A673 (cell line): ENCODE results near the gene SH3RF2. TPM values are rescaled to one million over a fixed set of nuclear protein-coding genes. Genes with fewer than 3 reads are reported as not detected.

Source experiments
- BruUV-seq: library from RNA; stranded (reverse); fragments of 400-500 nt; replicated peaks from 2 replicates; lab custom pipeline; 2021; lab: Mats Ljungman, UMichigan
- CTCF ChIA-PET: fragments of 300-600 bp; sonication (Branson Sonifier 250); formaldehyde crosslinking; loops from one replicate; lab custom pipeline; 2022; ENCODE audit warnings: antibody characterized with exemption; lab: Charles Lee
- POLR2A ChIA-PET: fragments of 300-600 bp; sonication (Branson Sonifier 250); formaldehyde crosslinking; loops from one replicate; lab custom pipeline; 2022; ENCODE audit warnings: antibody characterized with exemption; ENCODE audit not compliant: low non-redundant PET; lab: Charles Lee
- DNase-seq: peaks from one replicate; pipeline ENCODE4 v3.0.0-alpha.2; 2015; ENCODE audit warnings: low spot score
- H3K27ac ChIP-seq: fragments of 200-600 bp; sonication (generic); 2 replicates; pipeline ENCODE4 v1.5.1; 2016; ENCODE audit warnings: mixed run types, low read depth, mild to moderate bottlenecking, mixed read lengths, antibody characterized with exemption, low read length; ENCODE audit not compliant: poor library complexity, severe bottlenecking
- H3K27me3 ChIP-seq: fragments of 200-600 bp; sonication (generic); replicated peaks from 2 replicates; pipeline ENCODE4 v1.6.1; 2017; ENCODE audit warnings: mixed run types, low read depth, mild to moderate bottlenecking, mixed read lengths, antibody characterized with exemption, low read length; ENCODE audit not compliant: insufficient read depth, poor library complexity
- H3K36me3 ChIP-seq: fragments of 200-600 bp; sonication (generic); 2 replicates; pipeline ENCODE4 v1.6.1; 2016; ENCODE audit warnings: mixed run types, mild to moderate bottlenecking, mixed read lengths, antibody characterized with exemption, low read length; ENCODE audit not compliant: insufficient read depth, poor library complexity, severe bottlenecking
- H3K4me1 ChIP-seq: fragments of 200-600 bp; sonication (generic); 2 replicates; pipeline ENCODE4 v1.6.1; 2017; ENCODE audit warnings: mixed run types, mild to moderate bottlenecking, mixed read lengths, antibody characterized with exemption, low read length; ENCODE audit not compliant: insufficient read depth, poor library complexity, severe bottlenecking
- H3K4me3 ChIP-seq: fragments of 200-600 bp; sonication (generic); 2 replicates; pipeline ENCODE4 v1.5.1; 2016; ENCODE audit warnings: low read depth, mixed run types, mild to moderate bottlenecking, mixed read lengths, low read length; ENCODE audit not compliant: poor library complexity, severe bottlenecking
- H3K9me3 ChIP-seq: fragments of 200-600 bp; sonication (generic); 2 replicates; pipeline ENCODE4 v1.6.1; 2016; ENCODE audit warnings: mixed run types, low read depth, mild to moderate bottlenecking, mixed read lengths, antibody characterized with exemption, low read length; ENCODE audit not compliant: poor library complexity, severe bottlenecking
- CTCF ChIP-seq: fragments of 300-800, 200-600 bp; sonication (generic); conservative IDR thresholded peaks from 2 replicates; pipeline ENCODE4 v1.5.1; 2017; ENCODE audit warnings: low read depth, mild to moderate bottlenecking, antibody characterized with exemption, low read length, moderate library complexity, mixed read lengths
- EZH2 ChIP-seq: fragments of 200-600 bp; sonication (generic); IDR thresholded peaks from 2 replicates; pipeline ENCODE4 v1.6.1; 2017; ENCODE audit warnings: borderline replicate concordance, low read depth, mild to moderate bottlenecking, mixed read lengths, antibody characterized with exemption, low read length; ENCODE audit not compliant: poor library complexity, severe bottlenecking
- intact Hi-C: fragments of 100-400 bp; cut with micrococcal nuclease; formaldehyde crosslinking; loops from one replicate; pipeline ENCODE4 v1.10.0; 2022; ENCODE audit not compliant: unreplicated experiment
- total RNA-seq: library from RNA; stranded (reverse); gene quantifications from 2 replicates; pipeline ENCODE4 v1.2.3, GENCODE V29; 2021

The SH3RF2 gene
- total RNA-seq, 1 experiment from 2014 or later: 21.1 TPM

DNA sequence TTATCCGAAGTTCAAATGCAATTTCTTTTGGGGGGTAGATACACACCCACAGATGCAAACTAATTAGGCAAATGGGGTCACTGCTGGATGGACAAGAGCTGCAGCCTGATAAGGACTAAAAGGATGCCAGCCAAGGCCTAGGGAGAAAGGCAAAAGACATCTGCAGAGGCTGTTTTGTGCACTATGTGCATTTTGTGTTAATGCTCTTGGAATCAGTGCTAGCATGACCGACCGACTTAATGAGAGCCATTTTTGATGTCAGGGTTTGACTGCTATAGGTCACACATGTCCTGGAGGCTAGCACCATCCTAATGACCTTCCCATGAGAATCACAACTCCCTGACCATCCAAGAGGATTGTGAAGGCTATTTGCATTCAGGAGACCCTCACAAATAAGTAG is 134.4 kb downstream of the SH3RF2 start:
- Histone ChIP-seq H3K27me3 (no peaks in the 10 kb centered on the region), H3K4me3 (no peak overlapping the region), H3K36me3 (no peaks in the 10 kb centered on the region), H3K4me1 (no peaks in the 10 kb centered on the region), H3K9me3 (no peaks in the 10 kb centered on the region), H3K27ac (no peak overlapping the region)
- no peak for DNase-seq
- ChIA-PET CTCF (no interaction called here), POLR2A (no interaction called here)
- intact Hi-C loops: loop anchor here (10.0 kb wide), 1 partner anchor 354 kb away; no protein-coding TSS in a partner anchor
- TF ChIP-seq EZH2: no peak
- TF ChIP-seq CTCF: no peak
- BruUV-seq: no TSS peak

- Histone ChIP-seq H3K4me1 (no peaks in the 10 kb centered on the region), H3K9me3 (no peaks in the 10 kb centered on the region), H3K27ac (no peak overlapping the region), H3K36me3 (no peaks in the 10 kb centered on the region), H3K4me3 (no peak overlapping the region), H3K27me3 (no peaks in the 10 kb centered on the region)
- POLR2A ChIA-PET: interaction anchor here (0.6 kb wide), 1 partner anchor 75 kb away, joined by 28 read pairs; no protein-coding TSS in a partner anchor
- CTCF ChIA-PET: no interaction called here
- no peak for TF ChIP-seq CTCF
- TF ChIP-seq EZH2: no peak
- intact Hi-C loops: loop anchor here (10.0 kb wide), 1 partner anchor 354 kb away; no protein-coding TSS in a partner anchor
- DNase-seq: no peak
- no TSS peak for BruUV-seq
Observed at GRCh38 chr5:146071171-146071570, 134.8 kb downstream of the SH3RF2 start.

GRCh38 chr5:146072595-146072994 is 136.2 kb downstream of the SH3RF2 start:
- POLR2A ChIA-PET: no interaction called here
- no peaks in the 10 kb centered on the region for H3K9me3 ChIP-seq
- CTCF ChIA-PET: no interaction called here
- DNase-seq: no peak
- BruUV-seq: no TSS peak
- no peak overlapping the region for H3K27ac ChIP-seq
- no peak for TF ChIP-seq EZH2
- no peak for TF ChIP-seq CTCF
- H3K4me3 ChIP-seq: no peak overlapping the region
- H3K27me3 ChIP-seq: no peaks in the 10 kb centered on the region
- intact Hi-C loops: loop anchor here (10.0 kb wide), 1 partner anchor 352 kb away; no protein-coding TSS in a partner anchor
- H3K36me3 ChIP-seq: no peaks in the 10 kb centered on the region
- no peaks in the 10 kb centered on the region for H3K4me1 ChIP-seq
